ENCODE measurements around the gene SAMD14.

- TF ChIP-seq POLR2A (IDR thresholded peaks at IDR 0.05) (no peak), CTCF (IDR thresholded peaks at IDR 0.05) (no peak)
These were observed 58.3 kb downstream of the SAMD14 start for GRCh38 chr17:50071692-50072091.

All from right lobe of liver (tissue), 4 donors.